GM12865 (cell line): ENCODE data around the gene ASPM.
"Not testable (repeated sequence)": the region's sequence is repeated elsewhere in the genome, so short reads cannot be mapped to it uniquely, and the experiment has no call there.

ENCODE experiments used
- DNase-seq: peaks from one replicate; pipeline ENCODE4 v3.0.0; 2010; ENCODE audit warnings: low read depth
- H3K4me3 ChIP-seq: 2 replicates; pipeline ENCODE4 v1.5.1; 2011; ENCODE audit warnings: mild to moderate bottlenecking, low read depth, low read length, control low read depth
- CTCF ChIP-seq: IDR thresholded peaks from 2 replicates; pipeline ENCODE4 v1.5.1; 2011; ENCODE audit warnings: low read length, control low read depth, low read depth, inconsistent platforms; ENCODE audit not compliant: insufficient read depth; ENCODE audit errors: missing control alignments

The ASPM gene

GRCh38 chr1:197041486-197042353 is 104.7 kb downstream of the ASPM start:
- no peak for TF ChIP-seq CTCF
- H3K4me3 ChIP-seq = peak overlapping the region; percentile 4; the same call in 1 of the 2 replicates
- DNase-seq = peak; percentile 44

DNA sequence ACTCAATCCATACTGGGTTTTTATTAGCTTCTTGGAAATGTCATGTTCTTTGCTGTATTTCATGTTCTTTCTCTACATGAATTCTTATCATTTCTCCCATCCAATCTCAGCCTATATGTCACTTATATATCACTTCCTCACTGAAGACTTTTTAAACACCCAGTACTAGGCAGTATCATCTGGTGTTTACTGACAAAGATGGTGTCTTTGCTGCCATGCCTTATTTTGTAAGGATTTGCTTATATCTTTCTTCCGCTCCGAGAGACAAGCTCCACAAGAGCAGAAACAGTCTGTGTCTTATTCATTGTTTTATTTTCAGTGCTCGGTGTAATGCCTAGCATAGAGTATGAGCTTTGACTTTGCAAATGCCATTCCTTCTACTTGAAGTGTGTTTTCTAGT is 109.6 kb downstream of the ASPM start:
- no peak overlapping the region for H3K4me3 ChIP-seq
- DNase-seq = no peak
- no peak for TF ChIP-seq CTCF

- not testable (repeated sequence) for DNase-seq, H3K4me3 ChIP-seq
These were observed 111.7 kb downstream of the ASPM start for GRCh38 chr1:197034631-197035339.
